Loucy (cell line): ENCODE data around the gene TMIE.

Experiments used
- EZH2phosphoT487 ChIP-seq: fragments of 200-600 bp; IDR thresholded peaks from 2 replicates; pipeline ENCODE4 v1.6.1; 2018; ENCODE audit warnings: antibody characterized with exemption, mild to moderate bottlenecking, moderate library complexity, borderline replicate concordance
- TF ChIP-seq, protein P1 (sequence below): fragments of 200-600 bp; sonication (generic); conservative IDR thresholded peaks from 2 replicates; pipeline ENCODE4 v1.5.1; 2014; ENCODE audit warnings: mild to moderate bottlenecking, antibody characterized with exemption, low read length

DNA sequence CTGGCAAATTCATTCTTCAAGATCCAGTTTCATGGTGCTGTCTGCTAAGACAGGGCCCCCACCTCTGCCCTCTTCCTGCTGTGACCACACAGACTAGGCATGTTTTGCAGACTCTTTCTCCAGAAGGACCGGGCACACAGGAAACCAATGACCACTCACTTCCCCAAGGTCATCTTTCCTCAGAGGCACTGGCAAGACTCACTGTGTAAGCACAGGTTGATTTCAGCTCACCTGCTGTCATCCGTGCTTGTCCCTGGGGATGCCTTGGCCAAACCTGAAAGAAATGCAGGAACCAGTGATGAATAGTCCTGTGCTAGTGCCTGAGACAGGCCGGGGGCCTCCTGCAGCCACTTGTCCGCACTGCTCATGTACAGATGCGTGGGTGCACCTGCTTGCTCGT, 41.2 kb upstream of the TMIE start:
- TF ChIP-seq, protein P1, sequence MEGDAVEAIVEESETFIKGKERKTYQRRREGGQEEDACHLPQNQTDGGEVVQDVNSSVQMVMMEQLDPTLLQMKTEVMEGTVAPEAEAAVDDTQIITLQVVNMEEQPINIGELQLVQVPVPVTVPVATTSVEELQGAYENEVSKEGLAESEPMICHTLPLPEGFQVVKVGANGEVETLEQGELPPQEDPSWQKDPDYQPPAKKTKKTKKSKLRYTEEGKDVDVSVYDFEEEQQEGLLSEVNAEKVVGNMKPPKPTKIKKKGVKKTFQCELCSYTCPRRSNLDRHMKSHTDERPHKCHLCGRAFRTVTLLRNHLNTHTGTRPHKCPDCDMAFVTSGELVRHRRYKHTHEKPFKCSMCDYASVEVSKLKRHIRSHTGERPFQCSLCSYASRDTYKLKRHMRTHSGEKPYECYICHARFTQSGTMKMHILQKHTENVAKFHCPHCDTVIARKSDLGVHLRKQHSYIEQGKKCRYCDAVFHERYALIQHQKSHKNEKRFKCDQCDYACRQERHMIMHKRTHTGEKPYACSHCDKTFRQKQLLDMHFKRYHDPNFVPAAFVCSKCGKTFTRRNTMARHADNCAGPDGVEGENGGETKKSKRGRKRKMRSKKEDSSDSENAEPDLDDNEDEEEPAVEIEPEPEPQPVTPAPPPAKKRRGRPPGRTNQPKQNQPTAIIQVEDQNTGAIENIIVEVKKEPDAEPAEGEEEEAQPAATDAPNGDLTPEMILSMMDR: no peak
- TF ChIP-seq EZH2phosphoT487: no peak
